22Rv1 (cell line): ENCODE measurements around the gene TLNRD1.

Experiments
- H3K27ac ChIP-seq: fragments of 450-650 bp; 2 replicates; pipeline ENCODE4 v1.5.1; 2017
- CTCF ChIP-seq: fragments of 450-650 bp; IDR thresholded peaks from 2 replicates; pipeline ENCODE4 v1.5.1; 2017; ENCODE audit warnings: mild to moderate bottlenecking
- ZFX ChIP-seq: fragments of 450-650 bp; IDR thresholded peaks from 2 replicates; pipeline ENCODE4 v1.6.1; 2017; ENCODE audit warnings: antibody characterized with exemption, borderline replicate concordance

TLNRD1 gene

GRCh38 chr15:80970018-80970657, 30.6 kb upstream of the TLNRD1 start:
- no peak for TF ChIP-seq ZFX
- peak; percentile 90 for TF ChIP-seq CTCF
- no peak overlapping the region for H3K27ac ChIP-seq

- TF ChIP-seq ZFX (no peak), CTCF (no peak)
Observed at GRCh38 chr15:80970658-80971057, 30.1 kb upstream of the TLNRD1 start.

GRCh38 chr15:80971143-80971542, 29.6 kb upstream of the TLNRD1 start:
- TF ChIP-seq CTCF (no peak), ZFX (no peak)
- H3K27ac ChIP-seq = no peak overlapping the region

More at GRCh38 chr15:80970658-80971057, 30.1 kb upstream of the TLNRD1 start:
- no peak overlapping the region for H3K27ac ChIP-seq

GRCh38 chr15:80972276-80972675, 28.4 kb upstream of the TLNRD1 start:
- TF ChIP-seq ZFX (no peak), CTCF (no peak)
- H3K27ac ChIP-seq = no peak overlapping the region

- no peak for TF ChIP-seq CTCF
- TF ChIP-seq ZFX = no peak
- H3K27ac ChIP-seq = no peak overlapping the region
Observed at GRCh38 chr15:80974914-80975313, 25.8 kb upstream of the TLNRD1 start.

GRCh38 chr15:80976851-80977250, 23.9 kb upstream of the TLNRD1 start:
- no peak overlapping the region for H3K27ac ChIP-seq
- TF ChIP-seq ZFX (no peak), CTCF (no peak)

- peak overlapping the region; percentile 40 for H3K27ac ChIP-seq
Observed at GRCh38 chr15:80977627-80978036, 23.1 kb upstream of the TLNRD1 start.

More at GRCh38 chr15:80977627-80978036, 23.1 kb upstream of the TLNRD1 start:
- TF ChIP-seq ZFX = no peak
- peak; percentile 92 for TF ChIP-seq CTCF
